GM10266 (cell line): ENCODE data around the gene PNKD.
A peak's percentile ranks its signal among the peaks of the same experiment; 100 is the strongest.

Source experiments
- DNase-seq: peaks from one replicate; pipeline ENCODE4 v3.0.0; 2012; ENCODE audit errors: extremely low spot score
- CTCF ChIP-seq: IDR thresholded peaks from 2 replicates; pipeline ENCODE4 v1.5.1; 2012; ENCODE audit warnings: mild to moderate bottlenecking, low read depth; ENCODE audit not compliant: control insufficient read depth, insufficient read depth; ENCODE audit errors: missing control alignments

PNKD gene

GRCh38 chr2:218281449-218281848, 11.1 kb downstream of the PNKD start:
- no peak for TF ChIP-seq CTCF
- DNase-seq = no peak

GRCh38 chr2:218282173-218282991, 12.1 kb downstream of the PNKD start:
- no peak for DNase-seq
- TF ChIP-seq CTCF = no peak

- no peak for DNase-seq
- no peak for TF ChIP-seq CTCF
Observed at GRCh38 chr2:218284106-218284811, 13.9 kb downstream of the PNKD start.

- TF ChIP-seq CTCF = no peak
- no peak for DNase-seq
Observed at GRCh38 chr2:218285604-218286003, 15.3 kb downstream of the PNKD start.

- peak; percentile 89 for DNase-seq
- no peak for TF ChIP-seq CTCF
Observed at GRCh38 chr2:218286570-218287459, 16.5 kb downstream of the PNKD start.

- no peak for TF ChIP-seq CTCF
- DNase-seq = no peak
Observed at GRCh38 chr2:218289639-218290315, 19.5 kb downstream of the PNKD start.
